ENCODE data around the gene FAM170B.

- TF ChIP-seq, protein P1, sequence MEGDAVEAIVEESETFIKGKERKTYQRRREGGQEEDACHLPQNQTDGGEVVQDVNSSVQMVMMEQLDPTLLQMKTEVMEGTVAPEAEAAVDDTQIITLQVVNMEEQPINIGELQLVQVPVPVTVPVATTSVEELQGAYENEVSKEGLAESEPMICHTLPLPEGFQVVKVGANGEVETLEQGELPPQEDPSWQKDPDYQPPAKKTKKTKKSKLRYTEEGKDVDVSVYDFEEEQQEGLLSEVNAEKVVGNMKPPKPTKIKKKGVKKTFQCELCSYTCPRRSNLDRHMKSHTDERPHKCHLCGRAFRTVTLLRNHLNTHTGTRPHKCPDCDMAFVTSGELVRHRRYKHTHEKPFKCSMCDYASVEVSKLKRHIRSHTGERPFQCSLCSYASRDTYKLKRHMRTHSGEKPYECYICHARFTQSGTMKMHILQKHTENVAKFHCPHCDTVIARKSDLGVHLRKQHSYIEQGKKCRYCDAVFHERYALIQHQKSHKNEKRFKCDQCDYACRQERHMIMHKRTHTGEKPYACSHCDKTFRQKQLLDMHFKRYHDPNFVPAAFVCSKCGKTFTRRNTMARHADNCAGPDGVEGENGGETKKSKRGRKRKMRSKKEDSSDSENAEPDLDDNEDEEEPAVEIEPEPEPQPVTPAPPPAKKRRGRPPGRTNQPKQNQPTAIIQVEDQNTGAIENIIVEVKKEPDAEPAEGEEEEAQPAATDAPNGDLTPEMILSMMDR (IDR thresholded peaks at IDR 0.05): no peak
- TF ChIP-seq POLR2A (IDR thresholded peaks at IDR 0.05): no peak
These were observed 43.9 kb upstream of the FAM170B start for GRCh38 chr10:49177391-49178355.

Data from esophagus squamous epithelium (tissue), 4 donors.